Effector memory CD4-positive, alpha-beta T cell (primary cell): ENCODE measurements around the gene PRKCE.

ENCODE experiments used
- DNase-seq, 3 donors: peaks; one replicate each; pipeline ENCODE4 v3.0.0-alpha.2; 2020
- H3K27ac ChIP-seq: 2 replicates; pipeline ENCODE4 v1.7.0; 2013; ENCODE audit warnings: mild to moderate bottlenecking, low read length, moderate library complexity; ENCODE audit not compliant: insufficient read depth, poor library complexity, severe bottlenecking
- H3K27me3 ChIP-seq: replicated peaks from 2 replicates; pipeline ENCODE4 v1.7.0; 2013; ENCODE audit warnings: mild to moderate bottlenecking, low read length; ENCODE audit not compliant: insufficient read depth, control insufficient read depth, poor library complexity, severe bottlenecking
- H3K36me3 ChIP-seq: 2 replicates; pipeline ENCODE4 v1.7.0; 2013; ENCODE audit warnings: mild to moderate bottlenecking, low read length, moderate library complexity; ENCODE audit not compliant: control insufficient read depth, insufficient read depth
- H3K4me1 ChIP-seq: 2 replicates; pipeline ENCODE4 v1.7.0; 2013; ENCODE audit warnings: low read length, mild to moderate bottlenecking; ENCODE audit not compliant: control insufficient read depth, insufficient read depth, poor library complexity, severe bottlenecking
- H3K4me3 ChIP-seq: 2 replicates; pipeline ENCODE4 v1.7.0; 2013; ENCODE audit warnings: low read length, low read depth, mild to moderate bottlenecking; ENCODE audit not compliant: insufficient read depth, poor library complexity, severe bottlenecking
- H3K9me3 ChIP-seq: 2 replicates; pipeline ENCODE4 v1.7.0; 2013; ENCODE audit warnings: mild to moderate bottlenecking, low read length, moderate library complexity; ENCODE audit not compliant: control insufficient read depth

Gene PRKCE

GRCh38 chr2:45716915-45717314 is 65.4 kb downstream of the PRKCE start:
- no peak overlapping the region for H3K27ac ChIP-seq
- no peaks in the 10 kb centered on the region for H3K4me1 ChIP-seq
- no peaks in the 10 kb centered on the region for H3K27me3 ChIP-seq
- no peaks in the 10 kb centered on the region for H3K36me3 ChIP-seq
- no peak overlapping the region for H3K4me3 ChIP-seq
- DNase-seq, result no peak
- H3K9me3 ChIP-seq, result no peaks in the 10 kb centered on the region

- Histone ChIP-seq H3K4me1 (no peaks in the 10 kb centered on the region), H3K27ac (no peak overlapping the region), H3K36me3 (no peaks in the 10 kb centered on the region), H3K4me3 (no peak overlapping the region), H3K27me3 (no peaks in the 10 kb centered on the region), H3K9me3 (no peaks in the 10 kb centered on the region)
- no peak for DNase-seq
These were observed 68.7 kb downstream of the PRKCE start for GRCh38 chr2:45720210-45720609.

GRCh38 chr2:45721150-45721549 is 69.7 kb downstream of the PRKCE start:
- Histone ChIP-seq H3K27ac (no peak overlapping the region), H3K4me1 (no peaks in the 10 kb centered on the region), H3K27me3 (no peaks in the 10 kb centered on the region), H3K9me3 (no peaks in the 10 kb centered on the region), H3K36me3 (no peaks in the 10 kb centered on the region), H3K4me3 (no peak overlapping the region)
- no peak for DNase-seq

GRCh38 chr2:45722477-45722876 is 71.0 kb downstream of the PRKCE start:
- no peaks in the 10 kb centered on the region for H3K36me3 ChIP-seq
- DNase-seq, result no peak
- no peaks in the 10 kb centered on the region for H3K9me3 ChIP-seq
- no peak overlapping the region for H3K4me3 ChIP-seq
- H3K27ac ChIP-seq, result no peak overlapping the region
- H3K4me1 ChIP-seq, result no peaks in the 10 kb centered on the region
- no peaks in the 10 kb centered on the region for H3K27me3 ChIP-seq

GRCh38 chr2:45723857-45724256 is 72.4 kb downstream of the PRKCE start:
- DNase-seq, result no peak
- no peaks in the 10 kb centered on the region for H3K27me3 ChIP-seq
- H3K9me3 ChIP-seq, result no peaks in the 10 kb centered on the region
- no peak overlapping the region for H3K27ac ChIP-seq
- no peaks in the 10 kb centered on the region for H3K36me3 ChIP-seq
- no peak overlapping the region for H3K4me3 ChIP-seq
- no peaks in the 10 kb centered on the region for H3K4me1 ChIP-seq

GRCh38 chr2:45724335-45724734 is 72.9 kb downstream of the PRKCE start:
- H3K9me3 ChIP-seq, result no peaks in the 10 kb centered on the region
- no peak for DNase-seq
- no peak overlapping the region for H3K27ac ChIP-seq
- H3K4me3 ChIP-seq, result no peak overlapping the region
- no peaks in the 10 kb centered on the region for H3K4me1 ChIP-seq
- no peaks in the 10 kb centered on the region for H3K36me3 ChIP-seq
- H3K27me3 ChIP-seq, result no peaks in the 10 kb centered on the region

GRCh38 chr2:45725731-45726130 is 74.3 kb downstream of the PRKCE start:
- H3K4me1 ChIP-seq, result no peaks in the 10 kb centered on the region
- DNase-seq, result no peak

GRCh38 chr2:45726188-45726587 is 74.7 kb downstream of the PRKCE start:
- DNase-seq, result no peak
- no peaks in the 10 kb centered on the region for H3K9me3 ChIP-seq
- no peaks in the 10 kb centered on the region for H3K4me1 ChIP-seq
- no peaks in the 10 kb centered on the region for H3K27me3 ChIP-seq
- H3K27ac ChIP-seq, result no peak overlapping the region
- H3K4me3 ChIP-seq, result no peak overlapping the region
- no peaks in the 10 kb centered on the region for H3K36me3 ChIP-seq

More at GRCh38 chr2:45725731-45726130, 74.3 kb downstream of the PRKCE start:
- Histone ChIP-seq H3K9me3 (no peaks in the 10 kb centered on the region), H3K36me3 (no peaks in the 10 kb centered on the region), H3K4me3 (no peak overlapping the region), H3K27ac (no peak overlapping the region), H3K27me3 (no peaks in the 10 kb centered on the region)

- H3K4me3 ChIP-seq, result no peak overlapping the region
- H3K27ac ChIP-seq, result no peak overlapping the region
- no peaks in the 10 kb centered on the region for H3K4me1 ChIP-seq
- no peaks in the 10 kb centered on the region for H3K9me3 ChIP-seq
- no peaks in the 10 kb centered on the region for H3K27me3 ChIP-seq
- DNase-seq, result no peak
- H3K36me3 ChIP-seq, result no peaks in the 10 kb centered on the region
These were observed 77.0 kb downstream of the PRKCE start for GRCh38 chr2:45728458-45728942.

GRCh38 chr2:45729753-45730512 is 78.5 kb downstream of the PRKCE start:
- Histone ChIP-seq H3K27me3 (no peaks in the 10 kb centered on the region), H3K4me1 (no peaks in the 10 kb centered on the region), H3K4me3 (no peak overlapping the region), H3K9me3 (no peaks in the 10 kb centered on the region), H3K27ac (no peak overlapping the region), H3K36me3 (no peaks in the 10 kb centered on the region)
- no peak for DNase-seq
